Thyroid gland (tissue), 4 donors: Measurements from ENCODE around the gene THRB.

ENCODE experiments used
- CTCF ChIP-seq, 6 experiments: fragments of 200-600 bp in 3 of 6; fragments of 450-650 bp in 3 of 6; sonication (generic) in 3 of 6; IDR thresholded peaks; one replicate each; pipeline ENCODE4 v1.5.1; 2016 to 2019; ENCODE audit warnings: antibody characterized with exemption in 6 of 6, mild to moderate bottlenecking in 2 of 6, inconsistent platforms in 1 of 6, moderate library complexity in 1 of 6
- POLR2A ChIP-seq, 2 donors: fragments of 450-650 bp; IDR thresholded peaks; one replicate each; pipeline ENCODE4 v1.6.1; 2017; ENCODE audit warnings: antibody characterized with exemption in 2 of 2, mild to moderate bottlenecking in 2 of 2, moderate library complexity in 1 of 2

GRCh38 chr3:24202071-24202470 lies 292.6 kb downstream of the THRB start:
- no peak for TF ChIP-seq CTCF (IDR thresholded peaks at IDR 0.05)
- TF ChIP-seq POLR2A (IDR thresholded peaks at IDR 0.05): no peak
